22Rv1 (cell line): ENCODE measurements around the gene NOP16.

Experiments
- CTCF ChIP-seq: fragments of 450-650 bp; IDR thresholded peaks from 2 replicates; pipeline ENCODE4 v1.5.1; 2017; ENCODE audit warnings: mild to moderate bottlenecking
- ZFX ChIP-seq: fragments of 450-650 bp; IDR thresholded peaks from 2 replicates; pipeline ENCODE4 v1.6.1; 2017; ENCODE audit warnings: antibody characterized with exemption, borderline replicate concordance

GRCh38 chr5:176394096-176394495 is 5.7 kb upstream of the NOP16 start:
- no peak for TF ChIP-seq CTCF
- no peak for TF ChIP-seq ZFX
